HCT116 (cell line): Measurements from ENCODE around the gene HIF1A. TPM values are rescaled to one million over a fixed set of nuclear protein-coding genes. Genes with fewer than 3 reads are reported as not detected.

Experiments used
- ATAC-seq: fragments of 200-7000 bp; cut with Tn5 transposase; 2 replicates; pipeline ENCODE4 v1.9.1; 2020; ENCODE audit warnings: mild to moderate bottlenecking, moderate library complexity
- BruUV-seq: library from RNA; stranded (reverse); fragments of 400-500 nt; replicated peaks from 2 replicates; lab custom pipeline; 2021; lab: Mats Ljungman, UMichigan
- CTCF ChIA-PET: fragments of 300-600 bp; sonication (Branson Sonifier 250); formaldehyde crosslinking; loops from one replicate; lab custom pipeline; 2021; ENCODE audit warnings: antibody characterized with exemption; lab: Charles Lee
- POLR2A ChIA-PET: fragments of 300-600, 350-600 bp; sonication (Branson Sonifier 250); formaldehyde crosslinking; loops from one replicate; lab custom pipeline; 2021; ENCODE audit warnings: antibody characterized with exemption; lab: Charles Lee
- RAD21 ChIA-PET, 2 experiments: fragments of 300-600 bp; sonication (Branson Sonifier 250); formaldehyde crosslinking; loops; one replicate each; lab custom pipeline; 2023; ENCODE audit warnings: low total read pairs in 2 of 2; ENCODE audit not compliant: uncharacterized antibody in 2 of 2, unreplicated experiment in 2 of 2, low non-redundant PET in 1 of 2; lab: Charles Lee
- DNase-seq: peaks from one replicate; pipeline ENCODE4 v3.0.0-alpha.2; 2010; ENCODE audit warnings: low read depth, low spot score
- H2AFZ ChIP-seq: fragments of 200-600 bp; shearing (Covaris generic), sonication (generic); 2 replicates; pipeline ENCODE4 v1.6.1; 2017; ENCODE audit warnings: low read depth, mixed run types, mixed read lengths, antibody characterized with exemption, low read length; ENCODE audit not compliant: poor library complexity, severe bottlenecking
- H3K27ac ChIP-seq: 2 replicates; pipeline ENCODE4 v1.5.1; 2012; ENCODE audit warnings: low read depth, low read length
- H3K27me3 ChIP-seq: fragments of 200-600 bp; sonication (generic); 2 replicates; pipeline ENCODE4 v1.6.1; 2016; ENCODE audit warnings: mixed run types, low read length, mixed read lengths; ENCODE audit not compliant: insufficient read depth
- H3K36me3 ChIP-seq, 2 experiments: fragments of 200-500 bp in 1 of 2; fragments of 200-600 bp in 1 of 2; sonication (Bioruptor generic) in 1 of 2; sonication (generic) in 1 of 2; 2 replicates each; pipeline versions ENCODE4 v1.5.1 to v1.6.1; 2014 to 2016; ENCODE audit warnings: low read length in 2 of 2, inconsistent platforms in 1 of 2, mixed read lengths in 1 of 2, mixed run types in 1 of 2; ENCODE audit not compliant: insufficient read depth in 2 of 2, control insufficient read depth in 1 of 2
- H3K4me1 ChIP-seq, 2 experiments: fragments of 200-600 bp in 1 of 2; sonication (generic) in 1 of 2; 2 replicates each; pipeline versions ENCODE4 v1.5.1 to v1.6.1; 2012 to 2017; ENCODE audit warnings: low read length in 2 of 2, inconsistent platforms in 1 of 2, mild to moderate bottlenecking in 1 of 2, mixed read lengths in 1 of 2, mixed run types in 1 of 2, moderate library complexity in 1 of 2; ENCODE audit not compliant: insufficient read depth in 2 of 2, control insufficient read depth in 1 of 2
- H3K4me2 ChIP-seq: fragments of 200-600 bp; sonication (generic); 2 replicates; pipeline ENCODE4 v1.6.1; 2017; ENCODE audit warnings: mixed run types, low read length, mixed read lengths
- H3K4me3 ChIP-seq, 2 experiments: fragments of 200-600 bp in 1 of 2; sonication (generic) in 1 of 2; replicated peaks in 1 of 2; 2 replicates each; pipeline ENCODE4 v1.5.1; 2011 to 2016; ENCODE audit warnings: low read length in 2 of 2, control low read depth in 1 of 2, low read depth in 1 of 2, mild to moderate bottlenecking in 1 of 2, mixed read lengths in 1 of 2, mixed run types in 1 of 2
- H3K79me2 ChIP-seq: fragments of 200-600 bp; sonication (generic); 2 replicates; pipeline ENCODE4 v1.6.1; 2017; ENCODE audit warnings: mild to moderate bottlenecking, mixed run types, low read length, moderate library complexity, mixed read lengths; ENCODE audit not compliant: insufficient read depth
- H3K9ac ChIP-seq: fragments of 200-600 bp; sonication (generic); 2 replicates; pipeline ENCODE4 v1.6.1; 2016; ENCODE audit warnings: low read length, mixed read lengths
- H3K9me2 ChIP-seq: fragments of 200-600 bp; sonication (generic), shearing (Covaris generic); 2 replicates; pipeline ENCODE4 v1.6.1; 2017; ENCODE audit warnings: mixed run types, mild to moderate bottlenecking, moderate library complexity; ENCODE audit not compliant: insufficient read depth
- H3K9me3 ChIP-seq, 2 experiments: fragments of 200-500 bp in 1 of 2; fragments of 200-600 bp in 1 of 2; sonication (Bioruptor generic) in 1 of 2; sonication (generic) in 1 of 2; 2 replicates each; pipeline ENCODE4 v1.6.1; 2014 to 2017; ENCODE audit warnings: low read length in 2 of 2, mixed read lengths in 2 of 2, inconsistent platforms in 1 of 2, low read depth in 1 of 2, mild to moderate bottlenecking in 1 of 2, mixed run types in 1 of 2, moderate library complexity in 1 of 2; ENCODE audit not compliant: control insufficient read depth in 1 of 2, insufficient read depth in 1 of 2
- H4K20me1 ChIP-seq: fragments of 200-600 bp; sonication (generic), shearing (Covaris generic); 2 replicates; pipeline ENCODE4 v1.6.1; 2017; ENCODE audit warnings: mixed run types, mild to moderate bottlenecking, moderate library complexity; ENCODE audit not compliant: insufficient read depth
- CBX3 ChIP-seq: IDR thresholded peaks from 2 replicates; pipeline ENCODE4 v1.6.1; 2012; ENCODE audit warnings: low read depth
- CTCF ChIP-seq, 3 experiments: fragments of 200-600 bp in 1 of 3; sonication (generic) in 1 of 3; IDR thresholded peaks in 2 of 3; conservative IDR thresholded peaks in 1 of 3; 2 replicates each; pipeline ENCODE4 v1.5.1; 2012 to 2017; ENCODE audit warnings: low read depth in 2 of 3, low read length in 2 of 3, antibody characterized with exemption in 1 of 3, borderline replicate concordance in 1 of 3, control low read depth in 1 of 3, mild to moderate bottlenecking in 1 of 3, mixed read lengths in 1 of 3, mixed run types in 1 of 3, moderate library complexity in 1 of 3; ENCODE audit not compliant: insufficient read depth in 1 of 3
- EGR1 ChIP-seq: IDR thresholded peaks from 2 replicates; pipeline ENCODE4 v1.6.1; 2012; ENCODE audit warnings: low read depth
- POLR2A ChIP-seq: IDR thresholded peaks from 2 replicates; pipeline ENCODE4 v1.7.0; 2011; ENCODE audit warnings: borderline replicate concordance; ENCODE audit not compliant: insufficient read depth, insufficient read length; ENCODE audit errors: extremely low read depth
- RAD21 ChIP-seq: IDR thresholded peaks from 2 replicates; pipeline ENCODE4 v1.6.1; 2012; ENCODE audit warnings: low read depth, mild to moderate bottlenecking
- SIN3A ChIP-seq: IDR thresholded peaks from 2 replicates; pipeline ENCODE4 v1.6.1; 2012; ENCODE audit warnings: low read depth
- SP1 ChIP-seq: IDR thresholded peaks from 2 replicates; pipeline ENCODE4 v1.6.1; 2012; ENCODE audit warnings: low read depth
- SRF ChIP-seq: IDR thresholded peaks from 2 replicates; pipeline ENCODE4 v1.6.1; 2012; ENCODE audit warnings: low read depth
- TCF7L2 ChIP-seq: IDR thresholded peaks from 2 replicates; pipeline ENCODE4 v1.7.0; 2011; ENCODE audit warnings: borderline replicate concordance, inconsistent platforms; ENCODE audit not compliant: insufficient read depth, insufficient read length; ENCODE audit errors: extremely low read depth
- YY1 ChIP-seq: IDR thresholded peaks from 2 replicates; pipeline ENCODE4 v1.6.1; 2011; ENCODE audit warnings: low read length, low read depth, moderate library complexity, mild to moderate bottlenecking; ENCODE audit not compliant: insufficient replicate concordance; ENCODE audit errors: extremely low read depth
- ZFX ChIP-seq: fragments of 450-650 bp; IDR thresholded peaks from 2 replicates; pipeline ENCODE4 v1.6.1; 2017
- intact Hi-C: fragments of 100-400 bp; cut with micrococcal nuclease; formaldehyde crosslinking; loops from 2 replicates; pipeline ENCODE4 v1.10.0; 2022
- total RNA-seq: library from RNA; stranded (reverse); gene quantifications from one replicate; pipeline ENCODE4 v1.2.1, GENCODE V29; 2021; ENCODE audit not compliant: unreplicated experiment

Gene HIF1A
- total RNA-seq, 1 experiment from 2014 or later, result 113 TPM

GRCh38 chr14:61747342-61747741, 52.0 kb downstream of the HIF1A start:
- Histone ChIP-seq H3K4me3 (no peak overlapping the region), H3K4me1 (peaks cover 8 to 22% of the 10 kb centered on the region in 2 experiments; a peak in 3 of 4 replicates), H4K20me1 (no peaks in the 10 kb centered on the region), H3K27me3 (no peaks in the 10 kb centered on the region), H3K9ac (no peak overlapping the region), H3K36me3 (peaks cover 26 to 34% of the 10 kb centered on the region in 2 experiments)
- POLR2A ChIA-PET, result no interaction called here
- no peak for ATAC-seq
- RAD21 ChIA-PET, result no interaction called here
- intact Hi-C loops, result no loop called here
- TF ChIP-seq TCF7L2, result no peak
- no peak for TF ChIP-seq SP1
- TF ChIP-seq YY1, result no peak
- no peak for TF ChIP-seq EGR1
- TF ChIP-seq POLR2A, result no peak
- no peak for TF ChIP-seq SIN3A
- TF ChIP-seq SRF, result no peak
- no peak for TF ChIP-seq CBX3
- no peak for TF ChIP-seq RAD21
- no peak for TF ChIP-seq CTCF (IDR thresholded peaks at IDR 0.05 in 2 of 3, conservative IDR thresholded peaks at IDR 0.05 in 1 of 3; ENCODE audit: borderline replicate concordance in 1 of 3, insufficient read depth in 1 of 3, low read depth in 2 of 3, low read length in 2 of 3)
- TF ChIP-seq ZFX, result no peak
- TF ChIP-seq, all 23 proteins: peak for 0
- Histone ChIP-seq H3K4me2 (no peak overlapping the region), H3K9me2 (no peaks in the 10 kb centered on the region), H3K9me3 (no peaks in the 10 kb centered on the region), H3K27ac (no peak overlapping the region), H3K79me2 (peaks cover 47% of the 10 kb centered on the region; the same call in 1 of the 2 replicates), H2AFZ (no peak overlapping the region)
- CTCF ChIA-PET, result interaction anchor here (3.0 kb wide), 1 partner anchor 90 kb away, joined by 11 read pairs; no protein-coding TSS in a partner anchor
- no peak for DNase-seq
- BruUV-seq, result TSS peak; percentile 16
